ENCODE data around the gene ADCYAP1R1. TPM values are rescaled to one million over a fixed set of nuclear protein-coding genes. Genes with fewer than 3 reads are reported as not detected.

Gene ADCYAP1R1
- polyA plus RNA-seq, 3 donors: not detected

DNA sequence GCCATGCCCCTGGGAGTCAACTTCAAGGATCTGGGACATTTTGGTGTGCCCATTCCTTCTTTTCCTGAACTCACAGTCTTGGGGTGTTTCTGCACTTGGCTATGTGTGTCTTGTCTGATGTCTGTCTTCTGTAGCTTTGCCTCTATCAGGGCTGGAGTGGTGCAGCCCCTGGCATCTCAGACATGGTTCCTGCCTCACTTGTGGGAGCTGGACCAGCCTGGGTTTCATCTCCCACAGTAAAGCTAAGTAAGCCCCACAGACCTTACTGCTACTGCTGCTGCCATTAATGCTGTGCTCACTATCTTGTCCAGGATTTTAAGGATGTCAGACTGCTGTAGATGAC, 59.0 kb downstream of the ADCYAP1R1 start:
- no peaks in the 10 kb centered on the region for H3K27me3 ChIP-seq (ENCODE audit: control insufficient read depth in 2 of 2, insufficient read depth in 2 of 2, low read length in 2 of 2)
- no peaks in the 10 kb centered on the region for H3K79me2 ChIP-seq (ENCODE audit: insufficient read depth, low read length)
- no peak overlapping the region for H3K4me2 ChIP-seq (replicated peaks; ENCODE audit: extremely low read depth, low read length, poor library complexity, severe bottlenecking)
- H3K9ac ChIP-seq (ENCODE audit: insufficient read depth, low read length, poor library complexity, severe bottlenecking): no peak overlapping the region
- peaks cover 3 to 4% (median 3%) of the 10 kb centered on the region in 3 donors for H3K27me3 Mint-ChIP-seq (ENCODE audit: low read depth in 3 of 3)
- H3K36me3 Mint-ChIP-seq: no peaks in the 10 kb centered on the region
- H3K27ac ChIP-seq (ENCODE audit: low read depth in 1 of 2, low read length in 2 of 2): no peak overlapping the region
- H3K4me3 ChIP-seq (replicated peaks in 1 of 3; ENCODE audit: low read depth in 2 of 3, low read length in 3 of 3): no peak overlapping the region
- intact Hi-C loops (cut with micrococcal nuclease): no loop called here
- no peaks in the 10 kb centered on the region for H3K4me1 Mint-ChIP-seq
- H3K36me3 ChIP-seq (replicated peaks in 1 of 2; ENCODE audit: control insufficient read depth in 1 of 2, insufficient read depth in 2 of 2, low read length in 2 of 2): no peaks in the 10 kb centered on the region
- TF ChIP-seq CTCF (IDR thresholded peaks at IDR 0.05): no peak
- no peak overlapping the region for H2AFZ ChIP-seq (ENCODE audit: insufficient read depth, low read depth, low read length, poor library complexity, severe bottlenecking)
- H3K4me3 Mint-ChIP-seq: no peak overlapping the region
- no peak overlapping the region for H3K27ac Mint-ChIP-seq
- H3K4me1 ChIP-seq (ENCODE audit: control insufficient read depth in 1 of 2, insufficient read depth in 2 of 2, low read length in 2 of 2): no peaks in the 10 kb centered on the region
- DNase-seq: no peak
- peaks cover 0 to 2% (median 0%) of the 10 kb centered on the region in 7 donors for H3K9me3 Mint-ChIP-seq
- H4K20me1 ChIP-seq (ENCODE audit: insufficient read depth, low read length): no peaks in the 10 kb centered on the region
- no peaks in the 10 kb centered on the region for H3K9me3 ChIP-seq (replicated peaks in 1 of 2; ENCODE audit: control insufficient read depth in 1 of 2, insufficient read depth in 1 of 2, low read length in 2 of 2)

DNA sequence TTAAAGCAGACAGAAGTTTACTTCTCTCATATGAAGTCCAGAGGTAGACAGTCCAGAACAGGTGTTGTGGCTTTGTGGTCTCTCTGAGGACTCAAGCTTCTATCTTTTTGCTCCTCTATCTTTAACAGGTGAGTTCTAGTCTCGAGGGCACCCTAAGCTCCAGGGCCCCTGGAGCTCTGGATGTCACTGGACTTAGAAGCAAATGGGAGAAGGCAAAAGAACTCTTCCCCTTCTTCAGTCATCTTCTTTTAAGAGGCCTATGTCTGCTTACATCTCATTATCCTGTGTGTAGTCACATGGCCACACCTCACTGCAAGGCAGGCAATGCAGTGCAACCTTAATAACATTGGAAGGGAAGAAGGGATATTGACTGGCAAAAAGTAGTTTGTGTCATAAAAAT, 61.6 kb downstream of the ADCYAP1R1 start:
- Mint-ChIP-seq H3K27me3 (ENCODE audit: low read depth in 3 of 3) (peaks cover 2 to 9% (median 7%) of the 10 kb centered on the region in 3 donors), H3K4me3 (no peak overlapping the region), H3K36me3 (no peaks in the 10 kb centered on the region), H3K27ac (no peak overlapping the region), H3K9me3 (no peaks in the 10 kb centered on the region), H3K4me1 (no peaks in the 10 kb centered on the region)
- H2AFZ ChIP-seq (ENCODE audit: insufficient read depth, low read depth, low read length, poor library complexity, severe bottlenecking): no peak overlapping the region
- WGBS (ENCODE audit: insufficient coverage): no CpG with 5 or more reads among the region's 1 CpG
- intact Hi-C loops (cut with micrococcal nuclease): no loop called here
- DNase-seq: no peak
- no peak overlapping the region for H3K4me2 ChIP-seq (replicated peaks; ENCODE audit: extremely low read depth, low read length, poor library complexity, severe bottlenecking)
- H3K4me3 ChIP-seq (replicated peaks in 1 of 3; ENCODE audit: low read depth in 2 of 3, low read length in 3 of 3): no peak overlapping the region
- no peaks in the 10 kb centered on the region for H3K79me2 ChIP-seq (ENCODE audit: insufficient read depth, low read length)
- H3K27me3 ChIP-seq (ENCODE audit: control insufficient read depth in 2 of 2, insufficient read depth in 2 of 2, low read length in 2 of 2): no peaks in the 10 kb centered on the region
- no peak overlapping the region for H3K27ac ChIP-seq (ENCODE audit: low read depth in 1 of 2, low read length in 2 of 2)
- H3K4me1 ChIP-seq (ENCODE audit: control insufficient read depth in 1 of 2, insufficient read depth in 2 of 2, low read length in 2 of 2): no peaks in the 10 kb centered on the region
- H3K9ac ChIP-seq (ENCODE audit: insufficient read depth, low read length, poor library complexity, severe bottlenecking): no peak overlapping the region
- H3K9me3 ChIP-seq (replicated peaks in 1 of 2; ENCODE audit: control insufficient read depth in 1 of 2, insufficient read depth in 1 of 2, low read length in 2 of 2): no peaks in the 10 kb centered on the region
- no peak for TF ChIP-seq CTCF (IDR thresholded peaks at IDR 0.05)
- no peaks in the 10 kb centered on the region for H3K36me3 ChIP-seq (replicated peaks in 1 of 2; ENCODE audit: control insufficient read depth in 1 of 2, insufficient read depth in 2 of 2, low read length in 2 of 2)
- H4K20me1 ChIP-seq (ENCODE audit: insufficient read depth, low read length): no peaks in the 10 kb centered on the region
